Inflammatory macrophage (primary cell): ENCODE results near the gene PRAC1.

Source experiments
- DNase-seq, 2 donors: peaks; one replicate each; pipeline ENCODE4 v3.0.0-alpha.2; 2020 to 2022
- total RNA-seq, 18 experiments: gene quantifications; one replicate each; lab custom pipeline; 2026; ENCODE audit warnings: mixed read lengths in 6 of 18, inconsistent platforms in 2 of 18; lab: John Stamatoyannopoulos, UW

PRAC1 gene
- total RNA-seq = 0 reads per million in 18 experiments

GRCh38 chr17:48722201-48722907 is at the start of gene PRAC1:
TSS of gene PRAC1 (minus strand) at chr17:48722518. CDS start at chr17:48722392, 126 bp downstream.
- DNase-seq = no peak

GRCh38 chr17:48770954-48771353 is 48.6 kb upstream of the PRAC1 start:
- peak; percentile 21 to 47 for DNase-seq

- peak; percentile 43 to 45 for DNase-seq
These were observed 46.8 kb upstream of the PRAC1 start for GRCh38 chr17:48769009-48769675.

GRCh38 chr17:48767263-48767774 is 45.0 kb upstream of the PRAC1 start:
- no peak for DNase-seq

GRCh38 chr17:48761114-48761513 is 38.8 kb upstream of the PRAC1 start:
- no peak for DNase-seq

- no peak for DNase-seq
These were observed 38.1 kb upstream of the PRAC1 start for GRCh38 chr17:48760411-48760810.

GRCh38 chr17:48759288-48759687 is 37.0 kb upstream of the PRAC1 start:
- no peak for DNase-seq

- DNase-seq = no peak
These were observed 35.2 kb upstream of the PRAC1 start for GRCh38 chr17:48757524-48757961.

- DNase-seq = peak; percentile 43 to 60
These were observed 34.5 kb upstream of the PRAC1 start for GRCh38 chr17:48756830-48757251.

- DNase-seq = peak; percentile 44 to 62
These were observed 33.0 kb upstream of the PRAC1 start for GRCh38 chr17:48755356-48755755.

GRCh38 chr17:48754500-48755261 is 32.4 kb upstream of the PRAC1 start:
- DNase-seq = no peak

GRCh38 chr17:48753794-48754499 is 31.6 kb upstream of the PRAC1 start:
- DNase-seq = no peak

GRCh38 chr17:48752399-48753288 is 30.3 kb upstream of the PRAC1 start:
- DNase-seq = no peak

- no peak for DNase-seq
These were observed 29.5 kb upstream of the PRAC1 start for GRCh38 chr17:48751733-48752398.

- DNase-seq = no peak
These were observed 28.9 kb upstream of the PRAC1 start for GRCh38 chr17:48751172-48751571.

GRCh38 chr17:48749621-48750553 is 27.6 kb upstream of the PRAC1 start:
- no peak for DNase-seq

- no peak for DNase-seq
These were observed 26.6 kb upstream of the PRAC1 start for GRCh38 chr17:48748718-48749566.
